HCT116 (cell line): ENCODE results near the gene TIGAR. TPM values are rescaled to one million over a fixed set of nuclear protein-coding genes. Genes with fewer than 3 reads are reported as not detected.

Experiments used
- ATAC-seq: fragments of 200-7000 bp; cut with Tn5 transposase; 2 replicates; pipeline ENCODE4 v1.9.1; 2020; ENCODE audit warnings: mild to moderate bottlenecking, moderate library complexity
- BruUV-seq: library from RNA; stranded (reverse); fragments of 400-500 nt; replicated peaks from 2 replicates; lab custom pipeline; 2021; lab: Mats Ljungman, UMichigan
- CTCF ChIA-PET: fragments of 300-600 bp; sonication (Branson Sonifier 250); formaldehyde crosslinking; loops from one replicate; lab custom pipeline; 2021; ENCODE audit warnings: antibody characterized with exemption; lab: Charles Lee
- POLR2A ChIA-PET: fragments of 300-600, 350-600 bp; sonication (Branson Sonifier 250); formaldehyde crosslinking; loops from one replicate; lab custom pipeline; 2021; ENCODE audit warnings: antibody characterized with exemption; lab: Charles Lee
- RAD21 ChIA-PET, 2 experiments: fragments of 300-600 bp; sonication (Branson Sonifier 250); formaldehyde crosslinking; loops; one replicate each; lab custom pipeline; 2023; ENCODE audit warnings: low total read pairs in 2 of 2; ENCODE audit not compliant: uncharacterized antibody in 2 of 2, unreplicated experiment in 2 of 2, low non-redundant PET in 1 of 2; lab: Charles Lee
- DNase-seq: peaks from one replicate; pipeline ENCODE4 v3.0.0-alpha.2; 2010; ENCODE audit warnings: low read depth, low spot score
- H2AFZ ChIP-seq: fragments of 200-600 bp; shearing (Covaris generic), sonication (generic); 2 replicates; pipeline ENCODE4 v1.6.1; 2017; ENCODE audit warnings: low read depth, mixed run types, mixed read lengths, antibody characterized with exemption, low read length; ENCODE audit not compliant: poor library complexity, severe bottlenecking
- H3K27ac ChIP-seq: 2 replicates; pipeline ENCODE4 v1.5.1; 2012; ENCODE audit warnings: low read depth, low read length
- H3K27me3 ChIP-seq: fragments of 200-600 bp; sonication (generic); 2 replicates; pipeline ENCODE4 v1.6.1; 2016; ENCODE audit warnings: mixed run types, low read length, mixed read lengths; ENCODE audit not compliant: insufficient read depth
- H3K36me3 ChIP-seq, 2 experiments: fragments of 200-500 bp in 1 of 2; fragments of 200-600 bp in 1 of 2; sonication (Bioruptor generic) in 1 of 2; sonication (generic) in 1 of 2; 2 replicates each; pipeline versions ENCODE4 v1.5.1 to v1.6.1; 2014 to 2016; ENCODE audit warnings: low read length in 2 of 2, inconsistent platforms in 1 of 2, mixed read lengths in 1 of 2, mixed run types in 1 of 2; ENCODE audit not compliant: insufficient read depth in 2 of 2, control insufficient read depth in 1 of 2
- H3K4me1 ChIP-seq, 2 experiments: fragments of 200-600 bp in 1 of 2; sonication (generic) in 1 of 2; 2 replicates each; pipeline versions ENCODE4 v1.5.1 to v1.6.1; 2012 to 2017; ENCODE audit warnings: low read length in 2 of 2, inconsistent platforms in 1 of 2, mild to moderate bottlenecking in 1 of 2, mixed read lengths in 1 of 2, mixed run types in 1 of 2, moderate library complexity in 1 of 2; ENCODE audit not compliant: insufficient read depth in 2 of 2, control insufficient read depth in 1 of 2
- H3K4me2 ChIP-seq: fragments of 200-600 bp; sonication (generic); 2 replicates; pipeline ENCODE4 v1.6.1; 2017; ENCODE audit warnings: mixed run types, low read length, mixed read lengths
- H3K4me3 ChIP-seq, 2 experiments: fragments of 200-600 bp in 1 of 2; sonication (generic) in 1 of 2; replicated peaks in 1 of 2; 2 replicates each; pipeline ENCODE4 v1.5.1; 2011 to 2016; ENCODE audit warnings: low read length in 2 of 2, control low read depth in 1 of 2, low read depth in 1 of 2, mild to moderate bottlenecking in 1 of 2, mixed read lengths in 1 of 2, mixed run types in 1 of 2
- H3K79me2 ChIP-seq: fragments of 200-600 bp; sonication (generic); 2 replicates; pipeline ENCODE4 v1.6.1; 2017; ENCODE audit warnings: mild to moderate bottlenecking, mixed run types, low read length, moderate library complexity, mixed read lengths; ENCODE audit not compliant: insufficient read depth
- H3K9ac ChIP-seq: fragments of 200-600 bp; sonication (generic); 2 replicates; pipeline ENCODE4 v1.6.1; 2016; ENCODE audit warnings: low read length, mixed read lengths
- H3K9me2 ChIP-seq: fragments of 200-600 bp; sonication (generic), shearing (Covaris generic); 2 replicates; pipeline ENCODE4 v1.6.1; 2017; ENCODE audit warnings: mixed run types, mild to moderate bottlenecking, moderate library complexity; ENCODE audit not compliant: insufficient read depth
- H3K9me3 ChIP-seq, 2 experiments: fragments of 200-500 bp in 1 of 2; fragments of 200-600 bp in 1 of 2; sonication (Bioruptor generic) in 1 of 2; sonication (generic) in 1 of 2; 2 replicates each; pipeline ENCODE4 v1.6.1; 2014 to 2017; ENCODE audit warnings: low read length in 2 of 2, mixed read lengths in 2 of 2, inconsistent platforms in 1 of 2, low read depth in 1 of 2, mild to moderate bottlenecking in 1 of 2, mixed run types in 1 of 2, moderate library complexity in 1 of 2; ENCODE audit not compliant: control insufficient read depth in 1 of 2, insufficient read depth in 1 of 2
- H4K20me1 ChIP-seq: fragments of 200-600 bp; sonication (generic), shearing (Covaris generic); 2 replicates; pipeline ENCODE4 v1.6.1; 2017; ENCODE audit warnings: mixed run types, mild to moderate bottlenecking, moderate library complexity; ENCODE audit not compliant: insufficient read depth
- ATF3 ChIP-seq: IDR thresholded peaks from 2 replicates; pipeline ENCODE4 v1.6.1; 2012
- ELF1 ChIP-seq: IDR thresholded peaks from 2 replicates; pipeline ENCODE4 v1.6.1; 2012; ENCODE audit warnings: low read depth, borderline replicate concordance
- FOSL1 ChIP-seq: IDR thresholded peaks from 2 replicates; pipeline ENCODE4 v1.6.1; 2012; ENCODE audit warnings: low read depth
- POLR2AphosphoS5 ChIP-seq: IDR thresholded peaks from 2 replicates; pipeline ENCODE4 v1.6.1; 2011; ENCODE audit warnings: mild to moderate bottlenecking, low read depth, low read length, moderate library complexity
- SIN3A ChIP-seq: IDR thresholded peaks from 2 replicates; pipeline ENCODE4 v1.6.1; 2012; ENCODE audit warnings: low read depth
- SP1 ChIP-seq: IDR thresholded peaks from 2 replicates; pipeline ENCODE4 v1.6.1; 2012; ENCODE audit warnings: low read depth
- TCF7L2 ChIP-seq: IDR thresholded peaks from 2 replicates; pipeline ENCODE4 v1.7.0; 2011; ENCODE audit warnings: borderline replicate concordance, inconsistent platforms; ENCODE audit not compliant: insufficient read depth, insufficient read length; ENCODE audit errors: extremely low read depth
- ZBTB33 ChIP-seq: IDR thresholded peaks from 2 replicates; pipeline ENCODE4 v1.6.1; 2011; ENCODE audit warnings: mild to moderate bottlenecking, low read length, moderate library complexity; ENCODE audit not compliant: insufficient replicate concordance; ENCODE audit errors: extremely low read depth
- ZFX ChIP-seq: fragments of 450-650 bp; IDR thresholded peaks from 2 replicates; pipeline ENCODE4 v1.6.1; 2017
- intact Hi-C: fragments of 100-400 bp; cut with micrococcal nuclease; formaldehyde crosslinking; loops from 2 replicates; pipeline ENCODE4 v1.10.0; 2022
- total RNA-seq: library from RNA; stranded (reverse); gene quantifications from one replicate; pipeline ENCODE4 v1.2.1, GENCODE V29; 2021; ENCODE audit not compliant: unreplicated experiment

TIGAR gene
- total RNA-seq, 1 experiment from 2014 or later: 13.7 TPM

- no peak for ATAC-seq
- POLR2A ChIA-PET: no interaction called here
- H4K20me1 ChIP-seq: no peaks in the 10 kb centered on the region
- H3K27me3 ChIP-seq: peaks cover 66% of the 10 kb centered on the region
- intact Hi-C loops: no loop called here
- H3K9ac ChIP-seq: no peak overlapping the region
- H3K4me2 ChIP-seq: no peak overlapping the region
- no peak for DNase-seq
- no peak overlapping the region for H3K4me3 ChIP-seq
- TF ChIP-seq ZBTB33 (no peak), SIN3A (no peak), ATF3 (no peak), ZFX (no peak), POLR2AphosphoS5 (no peak), FOSL1 (no peak), ELF1 (no peak), SP1 (no peak), TCF7L2 (no peak)
- no peaks in the 10 kb centered on the region for H3K9me3 ChIP-seq
- H3K79me2 ChIP-seq: no peaks in the 10 kb centered on the region
- no peaks in the 10 kb centered on the region for H3K36me3 ChIP-seq
- CTCF ChIA-PET: no interaction called here
- H2AFZ ChIP-seq: no peak overlapping the region
- BruUV-seq: no TSS peak
- RAD21 ChIA-PET: no interaction called here
- no peaks in the 10 kb centered on the region; a peak in 1 of 4 replicates for H3K4me1 ChIP-seq
- no peak overlapping the region for H3K27ac ChIP-seq
- no peaks in the 10 kb centered on the region for H3K9me2 ChIP-seq
Observed at GRCh38 chr12:4375449-4375848, 54.4 kb downstream of the TIGAR start.
